K562 (cell line): ENCODE measurements around the gene COX14. TPM values are rescaled to one million over a fixed set of nuclear protein-coding genes. Genes with fewer than 3 reads are reported as not detected.

Experiments
- ATAC-seq: fragments of 200-7000 bp; cut with Tn5 transposase; 3 replicates; pipeline ENCODE4 v1.9.1; 2020; ENCODE audit warnings: moderate library complexity
- BruUV-seq: library from RNA; stranded (reverse); fragments of 400-500 nt; replicated peaks from 2 replicates; lab custom pipeline; 2021; lab: Mats Ljungman, UMichigan
- CTCF ChIA-PET: fragments of 300-600 bp; formaldehyde crosslinking; extraction: SDS; loops from one replicate; lab custom pipeline; 2021; ENCODE audit warnings: low intra/inter-chr PET ratio; lab: Yijun Ruan, JAX
- POLR2A ChIA-PET: fragments of 300-600, 350-650 bp; sonication (Branson Sonifier 250); formaldehyde crosslinking; extraction: SDS; loops from one replicate; lab custom pipeline; 2021; ENCODE audit warnings: antibody characterized with exemption, inconsistent platforms; lab: Yijun Ruan, JAX
- DNase-seq, 4 experiments: peaks; one replicate each; pipeline versions ENCODE4 v3.0.0 to v3.0.0-alpha.2; 2011 to 2018; ENCODE audit warnings: low spot score in 3 of 4, mixed read lengths in 3 of 4; ENCODE audit errors: extremely low read depth in 1 of 4
- FAIRE-seq: peaks from 2 replicates; lab custom pipeline; 2011; peaks lifted over from hg19 to GRCh38; lab: Jason Lieb, UNC
- H2AFZ ChIP-seq: 2 replicates; pipeline ENCODE4 v1.6.0; 2011; ENCODE audit warnings: low read depth, low read length, control low read depth, inconsistent platforms
- H3K27ac ChIP-seq: fragments of 200-600 bp; 3 replicates; pipeline ENCODE4 v1.8.0; 2011; ENCODE audit warnings: low read depth, mild to moderate bottlenecking, control low read depth, inconsistent platforms, low read length, moderate library complexity, mixed read lengths; ENCODE audit errors: extremely low read depth
- H3K27me3 ChIP-seq, 2 experiments: fragments of 300-600 bp in 1 of 2; 2 replicates in 1 of 2; 3 replicates in 1 of 2; pipeline versions ENCODE4 v1.6.0 to v1.8.0; 2011; ENCODE audit warnings: inconsistent platforms in 2 of 2, low read length in 2 of 2, mild to moderate bottlenecking in 1 of 2, mixed read lengths in 1 of 2, moderate library complexity in 1 of 2; ENCODE audit not compliant: control insufficient read depth in 2 of 2, insufficient read depth in 2 of 2
- H3K36me3 ChIP-seq: fragments of 300-600 bp; 3 replicates; pipeline ENCODE4 v1.8.0; 2011; ENCODE audit warnings: mild to moderate bottlenecking, low read length, inconsistent platforms; ENCODE audit not compliant: control insufficient read depth, insufficient read depth
- H3K4me1 ChIP-seq, 2 experiments: fragments of 200-600 bp in 1 of 2; replicated peaks in 1 of 2; 2 replicates in 1 of 2; 3 replicates in 1 of 2; pipeline versions ENCODE4 v1.5.1 to v1.8.0; 2011; ENCODE audit warnings: inconsistent platforms in 2 of 2, low read length in 2 of 2, mild to moderate bottlenecking in 1 of 2, mixed read lengths in 1 of 2, moderate library complexity in 1 of 2; ENCODE audit not compliant: control insufficient read depth in 2 of 2, insufficient read depth in 2 of 2
- H3K4me2 ChIP-seq: 2 replicates; pipeline ENCODE4 v1.6.1; 2011; ENCODE audit warnings: low read length, control low read depth, inconsistent platforms, mixed read lengths; ENCODE audit not compliant: insufficient read depth
- H3K4me3 ChIP-seq: fragments of 200-600 bp; sonication (generic), shearing (Covaris generic); 2 replicates; pipeline ENCODE4 v1.5.1; 2016; ENCODE audit warnings: control low read depth, inconsistent platforms
- H3K79me2 ChIP-seq: fragments of 200-600 bp; 3 replicates; pipeline ENCODE4 v1.8.0; 2011; ENCODE audit warnings: low read length, inconsistent platforms; ENCODE audit not compliant: control insufficient read depth, insufficient read depth
- H3K9ac ChIP-seq, 2 experiments: 2 replicates each; pipeline versions ENCODE4 v1.6.0 to v1.6.1; 2011; ENCODE audit warnings: low read depth in 2 of 2, low read length in 2 of 2, control low read depth in 1 of 2, inconsistent platforms in 1 of 2, mild to moderate bottlenecking in 1 of 2, mixed read lengths in 1 of 2; ENCODE audit not compliant: insufficient read depth in 1 of 2
- H3K9me1 ChIP-seq: one replicate; pipeline ENCODE4 v1.6.0; 2011; ENCODE audit warnings: inconsistent platforms, mild to moderate bottlenecking, low read length, moderate library complexity; ENCODE audit not compliant: control insufficient read depth, insufficient read depth
- H3K9me3 ChIP-seq: replicated peaks from 2 replicates; pipeline ENCODE4 v1.5.1; 2011; ENCODE audit warnings: low read depth, low read length, inconsistent platforms; ENCODE audit not compliant: control insufficient read depth, insufficient read depth
- H4K20me1 ChIP-seq: replicated peaks from 2 replicates; pipeline ENCODE4 v1.6.1; 2011; ENCODE audit warnings: low read length, inconsistent platforms, mixed read lengths; ENCODE audit not compliant: control insufficient read depth, insufficient read depth
- C11orf30 ChIP-seq: fragments of 450-650 bp; IDR thresholded peaks from 2 replicates; pipeline ENCODE4 v1.6.1; 2016; ENCODE audit warnings: low read depth, mild to moderate bottlenecking
- CBX3 ChIP-seq, 2 experiments: IDR thresholded peaks; 1 replicate in 1 of 2; 2 replicates in 1 of 2; pipeline ENCODE4 v1.6.1; 2012; ENCODE audit warnings: inconsistent platforms in 2 of 2, low read length in 2 of 2, borderline replicate concordance in 1 of 2, control low read depth in 1 of 2
- HCFC1 ChIP-seq: IDR thresholded peaks from 2 replicates; pipeline ENCODE4 v1.6.1; 2012; ENCODE audit warnings: low read depth, low read length, improper control_type of control experiment
- JUN ChIP-seq, 2 experiments: sonication (generic) in 1 of 2; formaldehyde crosslinking in 1 of 2; IDR thresholded peaks; 2 replicates each; pipeline versions ENCODE4 v1.6.1 to v1.8.0; 2012 to 2022; ENCODE audit warnings: borderline replicate concordance in 2 of 2, mild to moderate bottlenecking in 2 of 2, improper control_type of control experiment in 1 of 2, low read depth in 1 of 2, low read length in 1 of 2, missing genetic modification reagents in 1 of 2
- NBN ChIP-seq: fragments of 450-650 bp; IDR thresholded peaks from 2 replicates; pipeline ENCODE4 v1.6.1; 2016; ENCODE audit warnings: low read depth, mild to moderate bottlenecking
- PHF20 ChIP-seq: fragments of 450-650 bp; IDR thresholded peaks from 2 replicates; pipeline ENCODE4 v1.6.1; 2018; ENCODE audit not compliant: partially characterized antibody
- SIX5 ChIP-seq, 2 experiments: IDR thresholded peaks; 2 replicates each; pipeline ENCODE4 v1.6.1; 2011; ENCODE audit warnings: low read length in 2 of 2, borderline replicate concordance in 1 of 2, low read depth in 1 of 2, mild to moderate bottlenecking in 1 of 2, moderate library complexity in 1 of 2; ENCODE audit not compliant: insufficient read depth in 1 of 2
- ZNF695 ChIP-seq: fragments of 450-650 bp; formaldehyde crosslinking; IDR thresholded peaks from 2 replicates; pipeline ENCODE4 v1.4.0; 2020; ENCODE audit warnings: mild to moderate bottlenecking, moderate library complexity
- ZNF740 ChIP-seq, 3 experiments: fragments of 200-800 bp in 1 of 3; sonication (Bioruptor generic) in 1 of 3; sonication (generic) in 1 of 3; formaldehyde crosslinking in 1 of 3; IDR thresholded peaks; 2 replicates each; pipeline versions ENCODE4 v1.6.1 to v1.8.0; 2016 to 2022; ENCODE audit warnings: mild to moderate bottlenecking in 2 of 3, missing compliant biosample characterization in 2 of 3, missing genetic modification characterization in 2 of 3, missing genetic modification reagents in 1 of 3
- ZZZ3 ChIP-seq: fragments of 450-650 bp; IDR thresholded peaks from 2 replicates; pipeline ENCODE4 v1.6.1; 2016; ENCODE audit warnings: antibody characterized with exemption, mild to moderate bottlenecking, moderate library complexity
- WGBS: fragments of 100-300 bp; shearing (Covaris generic); methylation state at CpG from one replicate; pipeline ENCODE4 v1.1.6; 2016; ENCODE audit warnings: low coverage, mixed read lengths; ENCODE audit not compliant: insufficient coverage; ENCODE audit errors: missing lambda C conversion rate; 5-methylcytosine and 5-hydroxymethylcytosine counted together
- in situ Hi-C: fragments of 300-500 bp; cut with MboI; formaldehyde crosslinking; loops from 4 replicates; pipeline ENCODE4 v1.15.0; 2018; ENCODE audit warnings: inconsistent platforms, mixed read lengths
- intact Hi-C: fragments of 100-400 bp; cut with micrococcal nuclease; formaldehyde crosslinking; loops from 2 replicates; pipeline ENCODE4 v1.14.2; 2022
- polyA plus RNA-seq, 8 experiments: library from polyadenylated mRNA; depleted of rRNA in 4 of 8; stranded (reverse) in 5 of 8; unstranded in 3 of 8; fragments of >200 nt; fragmentation: Nextera tagmentation in 2 of 8; fragmentation: Illumina TruSeq in 1 of 8; extraction: Ambion mirVana in 2 of 8; extraction: Trizol in 1 of 8; gene quantifications; 2 replicates each; pipeline versions ENCODE4 v1.2.1 to v1.2.3, GENCODE V29; 2011 to 2014; ENCODE audit warnings: inconsistent platforms in 1 of 8, missing spikeins in 1 of 8
- total RNA-seq, 7 experiments: library from RNA; depleted of rRNA in 6 of 7; stranded (reverse); fragments of >200 nt in 6 of 7; fragmentation: Illumina TruSeq in 2 of 7; extraction: Trizol in 2 of 7; gene quantifications; 2 replicates each; pipeline versions ENCODE4 v1.2.1 to v1.2.3, GENCODE V29; 2011 to 2021; ENCODE audit warnings: low replicate concordance in 1 of 7
- TF ChIP-seq, protein P1 (sequence below): sonication (generic); formaldehyde crosslinking; IDR thresholded peaks from 2 replicates; pipeline ENCODE4 v1.8.1; 2023; ENCODE audit warnings: mild to moderate bottlenecking, missing genetic modification reagents

COX14 gene
- total and polyA plus RNA-seq, 9 of the 15 experiments (the other 6 are each of a cell fraction or from before 2014, with no cell fraction given): 44.4 to 269 (median 53.4) TPM

DNA sequence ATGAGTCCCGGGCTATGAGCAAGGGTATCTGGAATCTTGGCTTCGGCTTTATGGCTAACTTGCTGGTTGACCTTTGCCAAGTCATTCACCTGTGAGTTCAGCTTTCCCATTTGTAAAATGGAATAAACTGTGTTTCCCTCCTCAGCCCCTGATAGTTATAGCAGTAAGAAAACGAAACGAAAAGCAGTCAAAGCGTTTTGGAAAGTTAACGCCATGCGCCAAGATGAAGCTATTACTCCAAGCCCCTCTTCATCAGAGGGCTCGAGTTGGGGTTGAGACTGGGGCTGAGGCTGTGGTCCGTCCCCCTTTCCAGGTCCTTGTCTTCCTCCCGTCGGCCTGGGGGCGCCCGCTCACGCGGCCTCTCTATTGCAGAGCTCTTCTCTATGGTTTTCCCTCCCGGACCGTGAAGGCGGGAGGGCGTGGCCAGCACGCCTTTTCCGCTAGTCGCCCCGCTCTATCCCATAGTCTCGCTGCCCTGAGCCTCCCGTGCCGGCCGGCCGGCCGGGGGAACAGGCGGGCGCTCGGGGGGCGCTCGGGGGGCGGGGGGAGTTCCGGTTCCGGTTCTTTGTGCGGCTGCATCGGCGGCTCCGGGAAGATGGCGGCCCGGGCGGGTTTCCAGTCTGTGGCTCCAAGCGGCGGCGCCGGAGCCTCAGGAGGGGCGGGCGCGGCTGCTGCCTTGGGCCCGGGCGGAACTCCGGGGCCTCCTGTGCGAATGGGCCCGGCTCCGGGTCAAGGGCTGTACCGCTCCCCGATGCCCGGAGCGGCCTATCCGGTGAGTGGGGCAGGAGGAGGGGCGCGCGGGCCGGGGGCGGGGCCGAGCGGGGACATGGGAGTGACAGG lies 27.0 kb upstream of the COX14 start, which contains the start of gene SMARCD1:
Gene SMARCD1, plus strand, starts transcription at position 568 of the 840 bp plus-strand sequence. Its CDS starts 28 bp downstream, at position 596.
- POLR2A ChIA-PET: interaction anchor here (0.6 to 2.5 kb wide), 23 partner anchors 8 to 1233 kb away, joined by 3 to 16 read pairs (median 4); partner anchors contain the start of genes CERS5, DDX23, GPD1 and TMBIM6
- in situ Hi-C loops (loop anchor here (5.0 kb wide), 1 partner anchor 92 kb away; no protein-coding TSS in a partner anchor), intact Hi-C loops (loop anchor here (1.0 to 5.0 kb wide), 2 partner anchors 26 to 677 kb away; partner anchors contain the start of gene ATF1)
- Histone ChIP-seq H2AFZ (peak within 1 kb of the TSS; percentile 99), H3K4me3 (peak within 1 kb of the TSS; percentile 82), H3K79me2 (peaks cover 10% of the 10 kb centered on the region), H3K27ac (peak within 1 kb of the TSS; percentile 84), H3K27me3 (no peaks in the 10 kb centered on the region), H3K4me1 (peaks cover 10 to 21% of the 10 kb centered on the region in 2 experiments; a peak in 4 of 5 replicates), H3K9me3 (no peaks in the 10 kb centered on the region), H3K36me3 (peaks cover 41% of the 10 kb centered on the region), H3K9me1 (no peaks in the 10 kb centered on the region), H4K20me1 (peaks cover 5% of the 10 kb centered on the region), H3K9ac (peak within 1 kb of the TSS; percentile 83 to 89), H3K4me2 (peak within 1 kb of the TSS; percentile 90)
- BruUV-seq: TSS peak; percentile 96
- CTCF ChIA-PET: interaction anchor here (0.5 to 2.0 kb wide), 2 partner anchors 12 to 90 kb away, joined by 3 to 10 read pairs; no protein-coding TSS in a partner anchor
- DNase-seq: peak; percentile 92 to 96 (median 93)
- under 1% methylated on average over 43 of the region's 69 CpGs for WGBS
- peak; percentile 96 for ATAC-seq
- FAIRE-seq: peak; percentile 96
- TF ChIP-seq ZNF740 (CRISPR knock-in tag; IDR thresholded peaks at IDR 0.05): no peak
- peak in 1 of 2 experiments; percentile 76; a peak in 1 of 4 replicates for TF ChIP-seq ZNF740 (tag; IDR thresholded peaks at IDR 0.05)
- 0 out of 2 replicates have a peak, but pooled peaks have one; percentile 70 for TF ChIP-seq ZZZ3
- peak; percentile 12; the same call in 1 of the 2 replicates for TF ChIP-seq JUN (IDR thresholded peaks at IDR 0.05; ENCODE audit: borderline replicate concordance, low read depth, low read length)
- TF ChIP-seq JUN (CRISPR knock-in tag; IDR thresholded peaks at IDR 0.05; ENCODE audit: borderline replicate concordance): no peak
- peak in 1 of 2 experiments; percentile 60; a peak in 1 of 3 replicates for TF ChIP-seq CBX3 (IDR thresholded peaks at IDR 0.05; ENCODE audit: borderline replicate concordance in 1 of 2, low read length in 2 of 2)
- peak; percentile 81 for TF ChIP-seq NBN
- TF ChIP-seq SIX5 (IDR thresholded peaks at IDR 0.05; ENCODE audit: borderline replicate concordance in 1 of 2, insufficient read depth in 1 of 2, low read depth in 1 of 2, low read length in 2 of 2): peak; percentile 6 to 21; a peak in 2 of 4 replicates
- TF ChIP-seq C11orf30: peak; percentile 65
- TF ChIP-seq PHF20: peak; percentile 63
- TF ChIP-seq ZNF695 (CRISPR knock-in tag): no peak
- TF ChIP-seq HCFC1: peak; percentile 79
- TF ChIP-seq, protein P1, sequence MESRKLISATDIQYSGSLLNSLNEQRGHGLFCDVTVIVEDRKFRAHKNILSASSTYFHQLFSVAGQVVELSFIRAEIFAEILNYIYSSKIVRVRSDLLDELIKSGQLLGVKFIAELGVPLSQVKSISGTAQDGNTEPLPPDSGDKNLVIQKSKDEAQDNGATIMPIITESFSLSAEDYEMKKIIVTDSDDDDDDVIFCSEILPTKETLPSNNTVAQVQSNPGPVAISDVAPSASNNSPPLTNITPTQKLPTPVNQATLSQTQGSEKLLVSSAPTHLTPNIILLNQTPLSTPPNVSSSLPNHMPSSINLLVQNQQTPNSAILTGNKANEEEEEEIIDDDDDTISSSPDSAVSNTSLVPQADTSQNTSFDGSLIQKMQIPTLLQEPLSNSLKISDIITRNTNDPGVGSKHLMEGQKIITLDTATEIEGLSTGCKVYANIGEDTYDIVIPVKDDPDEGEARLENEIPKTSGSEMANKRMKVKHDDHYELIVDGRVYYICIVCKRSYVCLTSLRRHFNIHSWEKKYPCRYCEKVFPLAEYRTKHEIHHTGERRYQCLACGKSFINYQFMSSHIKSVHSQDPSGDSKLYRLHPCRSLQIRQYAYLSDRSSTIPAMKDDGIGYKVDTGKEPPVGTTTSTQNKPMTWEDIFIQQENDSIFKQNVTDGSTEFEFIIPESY (CRISPR knock-in tag): peak; percentile 33; the same call in 1 of the 2 replicates
